Measurements from ENCODE around the gene CETP.
A peak's percentile ranks its signal among the peaks of the same experiment; 100 is the strongest.
"Not testable (repeated sequence)": the region's sequence is repeated elsewhere in the genome, so short reads cannot be mapped to it uniquely, and the experiment has no call there.

CETP gene

GRCh38 chr16:56933828-56934598 lies 27.7 kb upstream of the CETP start:
- DNase-seq (ENCODE audit: low read depth in 3 of 3), result no peak

DNA sequence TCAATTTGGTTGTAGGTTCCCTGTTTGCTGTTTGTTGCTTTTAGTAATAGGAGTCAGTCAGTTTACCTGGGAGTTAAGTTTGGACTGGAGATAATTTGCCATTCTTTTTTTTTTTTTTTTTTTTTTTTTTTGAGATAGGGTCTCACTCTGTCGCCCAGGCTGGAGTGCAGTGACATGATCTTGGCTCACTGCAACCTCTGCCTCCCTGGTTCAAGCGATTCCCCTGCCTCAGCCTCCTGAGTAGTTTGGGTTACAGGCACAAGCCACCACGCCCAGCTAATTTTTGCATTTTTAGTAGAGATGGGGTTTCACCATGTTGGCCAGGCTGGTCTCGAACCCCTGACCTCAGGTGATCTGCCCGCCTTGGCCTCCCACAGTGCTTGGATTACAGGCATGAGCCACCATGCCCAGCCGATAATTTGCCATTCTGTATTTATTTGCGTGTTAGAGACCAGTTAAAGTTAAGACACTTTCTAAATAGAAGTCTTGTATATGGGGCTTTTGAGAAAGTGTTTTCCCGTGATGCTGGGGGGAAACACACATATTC lies 27.1 kb upstream of the CETP start:
- not testable (repeated sequence) for DNase-seq (ENCODE audit: low read depth in 3 of 3)

- no peak for DNase-seq (ENCODE audit: low read depth in 3 of 3)
Measured at GRCh38 chr16:56935201-56935600, 26.5 kb upstream of the CETP start.

- no peak for DNase-seq (ENCODE audit: low read depth in 3 of 3)
Measured at GRCh38 chr16:56936491-56936890, 25.3 kb upstream of the CETP start.

- no peak for DNase-seq (ENCODE audit: low read depth in 3 of 3)
Measured at GRCh38 chr16:56936950-56937349, 24.8 kb upstream of the CETP start.

- DNase-seq (ENCODE audit: low read depth in 3 of 3), result peak in 2 of 3 experiments; percentile 25 to 30
Measured at GRCh38 chr16:56938664-56939513, 22.9 kb upstream of the CETP start.

- no peak for DNase-seq (ENCODE audit: low read depth in 3 of 3)
Measured at GRCh38 chr16:56939801-56940200, 21.9 kb upstream of the CETP start.

- no peak for DNase-seq (ENCODE audit: low read depth in 3 of 3)
Measured at GRCh38 chr16:56941092-56941491, 20.7 kb upstream of the CETP start.

DNA sequence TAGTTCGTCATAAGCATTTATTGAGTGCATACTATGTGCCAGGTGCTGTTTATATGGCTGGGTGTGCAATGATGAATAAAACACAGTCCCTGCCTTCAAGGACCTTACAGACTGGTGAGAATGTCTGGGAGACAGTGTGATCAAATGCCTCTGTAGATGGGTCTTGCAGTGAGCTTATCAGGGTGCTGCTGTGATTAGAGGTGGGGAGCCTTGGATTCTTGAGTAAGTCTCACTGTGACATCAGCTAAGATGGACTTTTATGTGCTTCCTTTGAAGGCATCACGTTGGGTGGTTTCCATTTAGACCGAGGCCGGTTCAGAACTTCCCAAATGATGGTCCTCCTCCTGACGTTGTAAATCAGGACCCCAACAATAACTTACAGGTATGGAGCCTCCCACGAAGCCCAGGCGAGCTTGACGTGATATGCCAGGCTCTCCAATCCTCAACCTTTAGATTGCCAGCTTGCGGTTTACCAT lies 19.9 kb upstream of the CETP start:
- no peak for DNase-seq (ENCODE audit: low read depth in 3 of 3)

GRCh38 chr16:56943761-56944375 lies 17.9 kb upstream of the CETP start:
- no peak for DNase-seq (ENCODE audit: low read depth in 3 of 3)

DNA sequence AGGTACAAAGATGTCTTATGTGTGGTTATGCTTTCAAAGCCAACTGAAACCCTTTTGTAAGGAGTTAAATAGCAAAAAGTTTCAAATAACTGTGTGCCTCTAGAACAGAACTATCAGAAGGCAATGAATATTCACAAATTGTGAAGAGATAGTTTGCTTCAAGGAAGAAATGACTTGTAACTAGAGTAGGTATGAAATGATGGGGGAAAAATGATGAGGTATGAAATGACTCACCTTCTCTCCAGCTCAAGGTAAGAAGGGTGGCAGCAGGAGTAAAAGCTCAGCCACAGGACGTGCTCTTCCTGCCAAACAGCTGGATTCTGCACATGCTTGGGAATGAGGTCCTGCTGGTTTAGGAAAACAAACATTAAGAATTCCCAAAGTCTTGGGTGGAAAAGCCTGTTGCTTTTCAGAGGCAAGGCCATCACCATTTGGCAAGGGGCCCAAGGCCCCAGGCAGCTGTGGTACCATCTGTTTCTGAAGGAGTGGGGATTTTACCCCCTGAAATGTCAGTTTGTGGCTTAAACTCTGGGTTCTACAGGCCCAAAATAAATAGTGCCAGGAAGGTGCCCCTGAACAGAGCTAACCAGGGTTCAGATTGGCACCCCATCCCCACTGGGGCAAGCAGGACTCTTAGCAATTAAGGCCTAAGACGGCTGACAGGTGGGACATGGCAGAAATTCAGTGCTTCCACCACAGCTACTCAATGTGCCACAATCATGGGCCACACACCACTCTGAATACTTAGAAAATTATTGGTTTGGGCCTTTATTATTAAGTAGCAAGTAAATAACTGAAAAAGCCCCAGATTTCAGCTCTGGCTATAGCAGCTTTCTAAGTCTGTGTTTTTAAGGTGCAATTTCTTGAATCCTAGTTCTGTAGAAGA lies 16.6 kb upstream of the CETP start:
- DNase-seq (ENCODE audit: low read depth in 3 of 3), result peak in 1 of 3 experiments; percentile 25

GRCh38 chr16:56945847-56946527 lies 15.8 kb upstream of the CETP start:
- DNase-seq (ENCODE audit: low read depth in 3 of 3), result no peak

DNA sequence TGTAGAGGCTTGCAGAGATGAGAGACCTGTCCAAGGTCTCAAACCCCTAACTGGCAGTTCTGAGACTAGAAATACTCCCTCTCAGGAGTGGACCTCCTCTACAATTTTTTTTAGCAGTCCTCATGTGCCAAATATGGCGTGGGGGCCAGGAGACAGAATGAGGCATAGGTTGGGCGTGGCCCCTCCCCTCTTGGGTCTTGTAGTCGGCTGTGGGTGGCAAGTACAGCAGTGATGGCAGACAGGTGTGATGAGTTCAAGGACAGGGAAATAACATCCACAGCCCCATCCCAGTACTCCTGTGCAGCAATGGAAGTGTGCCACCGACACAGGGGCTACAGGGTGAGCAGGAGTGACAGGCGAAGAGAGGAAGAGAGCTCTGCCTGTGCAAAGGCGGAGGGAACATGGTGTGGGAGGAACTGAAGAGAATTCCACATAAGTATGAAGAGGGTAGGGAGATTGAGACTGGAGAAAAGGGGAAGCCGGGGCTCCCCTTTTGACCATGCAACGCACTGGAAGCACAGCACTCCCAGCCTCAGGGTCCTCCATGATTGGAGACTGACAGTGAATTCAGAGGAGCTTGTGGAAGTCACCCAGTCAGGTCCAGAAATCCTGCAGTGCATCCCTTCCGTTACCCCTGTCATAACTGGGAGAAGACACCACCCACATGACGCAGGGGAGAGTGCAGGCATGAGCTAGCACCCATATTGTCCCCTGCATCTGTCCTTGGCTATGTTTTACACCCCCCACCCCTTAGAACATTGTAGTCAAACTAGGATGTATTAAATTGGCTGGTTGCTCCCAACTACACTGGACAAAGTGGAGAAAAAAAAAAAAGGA lies 14.8 kb upstream of the CETP start:
- no peak for DNase-seq (ENCODE audit: low read depth in 3 of 3)

DNA sequence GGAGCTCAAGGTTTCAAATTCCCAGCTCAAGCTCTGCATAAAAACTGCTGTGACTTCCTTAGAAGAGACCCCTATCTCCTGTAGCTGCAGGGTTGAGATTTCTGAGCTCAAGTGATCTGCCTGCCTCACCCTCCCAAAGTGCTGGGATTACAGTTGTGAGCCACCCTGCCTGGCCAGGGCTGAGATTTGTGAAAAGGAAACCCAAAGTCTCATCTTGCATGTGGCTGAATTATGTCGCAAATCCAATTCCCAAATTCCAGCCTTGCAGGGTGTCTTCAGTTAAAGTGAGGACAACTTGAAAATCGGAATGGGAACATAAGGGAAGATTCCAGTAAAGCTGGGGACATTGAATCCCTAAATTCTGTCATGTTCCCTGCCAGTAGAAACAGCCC lies 14.2 kb upstream of the CETP start:
- no peak for DNase-seq (ENCODE audit: low read depth in 3 of 3)

- no peak for DNase-seq (ENCODE audit: low read depth in 3 of 3)
Measured at GRCh38 chr16:56948234-56948633, 13.5 kb upstream of the CETP start.

DNA sequence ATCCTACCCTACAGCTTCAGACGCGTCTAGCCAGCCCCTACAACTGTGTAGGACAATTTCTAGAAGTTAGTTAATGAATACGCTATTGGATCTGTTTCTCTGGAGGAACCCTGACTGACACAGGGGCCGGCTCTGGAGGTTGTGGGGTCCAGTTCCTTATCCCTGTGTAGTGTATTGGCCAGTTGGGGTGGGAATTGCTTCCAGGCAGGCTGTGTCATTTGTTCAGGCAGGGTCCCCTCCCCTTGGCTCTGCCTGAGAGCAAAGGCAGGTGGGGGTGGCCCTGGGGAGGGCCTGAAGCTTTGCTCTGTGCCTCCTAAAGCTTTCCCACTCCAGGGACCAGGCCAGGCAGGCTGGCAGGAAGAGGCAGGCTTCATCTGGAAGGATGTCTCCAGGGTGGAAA lies 11.7 kb upstream of the CETP start:
- DNase-seq (ENCODE audit: low read depth in 3 of 3), result no peak

DNA sequence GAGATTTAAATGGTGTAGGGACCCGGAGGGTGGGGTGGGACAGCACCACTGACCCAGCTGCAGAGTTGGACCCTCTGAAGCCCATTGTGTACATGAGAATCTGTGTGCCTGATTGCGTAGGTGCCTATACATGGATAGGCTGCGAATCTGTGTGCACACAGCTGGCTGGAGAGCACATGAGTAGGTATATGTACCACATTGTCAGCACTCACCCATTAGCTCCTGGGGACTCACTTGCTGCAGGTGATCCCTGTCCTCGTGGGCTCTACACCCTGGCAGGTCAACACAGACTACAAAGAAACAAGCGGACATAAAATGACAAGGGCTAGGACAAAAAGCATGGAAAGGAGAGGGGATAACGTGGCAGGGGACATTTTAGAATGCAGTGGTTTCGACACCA lies 11.3 kb upstream of the CETP start:
- no peak for DNase-seq (ENCODE audit: low read depth in 3 of 3)

GRCh38 chr16:56950881-56951771 lies 10.6 kb upstream of the CETP start:
- DNase-seq (ENCODE audit: low read depth in 3 of 3), result peak in 2 of 3 experiments; percentile 31 to 63

GRCh38 chr16:56953006-56953405 lies 8.7 kb upstream of the CETP start:
- DNase-seq (ENCODE audit: low read depth in 3 of 3), result no peak

Measured in stimulated activated CD4-positive, alpha-beta T cell treated with anti-CD3 and anti-CD28 coated beads, TNF-alpha, amount 100 ng/mL, for 24 hours (primary cell).